Osteoblast (primary cell): ENCODE results near the gene AKAP6. TPM values are rescaled to one million over a fixed set of nuclear protein-coding genes. Genes with fewer than 3 reads are reported as not detected.

Experiments
- DNase-seq: peaks from one replicate; pipeline ENCODE4 v3.0.0; 2011; ENCODE audit warnings: low spot score, mixed read lengths; ENCODE audit not compliant: insufficient read length; ENCODE audit errors: missing footprints
- H2AFZ ChIP-seq: 2 replicates; pipeline ENCODE4 v1.6.0; 2011; ENCODE audit warnings: mild to moderate bottlenecking, low read length
- H3K27ac ChIP-seq: 2 replicates; pipeline ENCODE4 v1.5.1; 2011; ENCODE audit warnings: mild to moderate bottlenecking, low read depth, low read length, moderate library complexity
- H3K27me3 ChIP-seq: 2 replicates; pipeline ENCODE4 v1.6.0; 2012; ENCODE audit warnings: mild to moderate bottlenecking, control low read depth, inconsistent platforms, low read length, moderate library complexity; ENCODE audit not compliant: insufficient read depth
- H3K36me3 ChIP-seq: 2 replicates; pipeline ENCODE4 v1.5.1; 2011; ENCODE audit warnings: mild to moderate bottlenecking, low read length, control low read depth, moderate library complexity; ENCODE audit not compliant: insufficient read depth
- H3K4me1 ChIP-seq: 2 replicates; pipeline ENCODE4 v1.5.1; 2011; ENCODE audit warnings: mild to moderate bottlenecking, low read length, control low read depth, moderate library complexity; ENCODE audit not compliant: insufficient read depth
- H3K4me2 ChIP-seq: 2 replicates; pipeline ENCODE4 v1.6.0; 2011; ENCODE audit warnings: mild to moderate bottlenecking, low read length; ENCODE audit not compliant: insufficient read depth
- H3K4me3 ChIP-seq: fragments of 200-600 bp; sonication (generic); 3 replicates; pipeline ENCODE4 v1.5.1; 2012; ENCODE audit warnings: mild to moderate bottlenecking, low read length, inconsistent platforms; ENCODE audit not compliant: insufficient read depth
- H3K79me2 ChIP-seq: 2 replicates; pipeline ENCODE4 v1.6.0; 2012; ENCODE audit warnings: mild to moderate bottlenecking, low read length, control low read depth, inconsistent platforms; ENCODE audit not compliant: insufficient read depth
- H3K9me3 ChIP-seq: 2 replicates; pipeline ENCODE4 v1.5.1; 2011; ENCODE audit warnings: low read depth, low read length, control low read depth
- H4K20me1 ChIP-seq: 2 replicates; pipeline ENCODE4 v1.6.0; 2012; ENCODE audit warnings: mild to moderate bottlenecking, low read length, control low read depth; ENCODE audit not compliant: insufficient read depth
- CTCF ChIP-seq: IDR thresholded peaks from 2 replicates; pipeline ENCODE4 v1.5.1; 2011; ENCODE audit warnings: mild to moderate bottlenecking, low read depth, low read length, moderate library complexity; ENCODE audit errors: extremely low read depth
- total RNA-seq: library from RNA; depleted of rRNA; stranded (reverse); fragments of >200 nt; gene quantifications from 2 replicates; pipeline ENCODE4 v1.2.3, GENCODE V29; 2012

AKAP6 gene
- total RNA-seq, 1 donor = 2.2 TPM

- H3K4me1 ChIP-seq = peaks cover 7% of the 10 kb centered on the region
- H3K27ac ChIP-seq = no peak overlapping the region
- H3K9me3 ChIP-seq = no peaks in the 10 kb centered on the region
- DNase-seq = no peak
- H3K36me3 ChIP-seq = no peaks in the 10 kb centered on the region
- TF ChIP-seq CTCF = no peak
- no peaks in the 10 kb centered on the region for H3K27me3 ChIP-seq
- H3K79me2 ChIP-seq = no peaks in the 10 kb centered on the region
- H3K4me3 ChIP-seq = no peak overlapping the region
- H2AFZ ChIP-seq = no peak overlapping the region
- no peak overlapping the region for H3K4me2 ChIP-seq
- H4K20me1 ChIP-seq = no peaks in the 10 kb centered on the region
Observed at GRCh38 chr14:32675433-32675832, 346.3 kb downstream of the AKAP6 start.

- H4K20me1 ChIP-seq = no peaks in the 10 kb centered on the region
- peaks cover 7% of the 10 kb centered on the region for H3K4me1 ChIP-seq
- TF ChIP-seq CTCF = no peak
- H3K4me2 ChIP-seq = no peak overlapping the region
- H3K27me3 ChIP-seq = no peaks in the 10 kb centered on the region
- H3K79me2 ChIP-seq = no peaks in the 10 kb centered on the region
- peak overlapping the region; percentile 16 for H2AFZ ChIP-seq
- no peaks in the 10 kb centered on the region for H3K9me3 ChIP-seq
- DNase-seq = no peak
- no peaks in the 10 kb centered on the region for H3K36me3 ChIP-seq
- no peak overlapping the region for H3K27ac ChIP-seq
- no peak overlapping the region for H3K4me3 ChIP-seq
Observed at GRCh38 chr14:32677129-32677780, 348.2 kb downstream of the AKAP6 start.

GRCh38 chr14:32678088-32678487, 349.0 kb downstream of the AKAP6 start:
- no peaks in the 10 kb centered on the region for H3K27me3 ChIP-seq

More at GRCh38 chr14:32678088-32678487, 349.0 kb downstream of the AKAP6 start:
- no peak overlapping the region for H3K4me2 ChIP-seq
- no peak for TF ChIP-seq CTCF
- no peak overlapping the region for H3K27ac ChIP-seq
- no peak overlapping the region for H2AFZ ChIP-seq
- H3K4me3 ChIP-seq = no peak overlapping the region
- H4K20me1 ChIP-seq = no peaks in the 10 kb centered on the region
- H3K4me1 ChIP-seq = peaks cover 7% of the 10 kb centered on the region
- no peaks in the 10 kb centered on the region for H3K9me3 ChIP-seq
- no peaks in the 10 kb centered on the region for H3K36me3 ChIP-seq
- no peaks in the 10 kb centered on the region for H3K79me2 ChIP-seq
- no peak for DNase-seq
